Astrocyte of the cerebellum (primary cell): ENCODE measurements around the gene PRKN.

Source experiments
- DNase-seq: peaks from one replicate; pipeline ENCODE4 v3.0.0-alpha.2; 2011; ENCODE audit warnings: low read depth
- H3K4me3 ChIP-seq: 2 replicates; pipeline ENCODE4 v1.5.1; 2011; ENCODE audit warnings: mild to moderate bottlenecking, low read depth, low read length, moderate library complexity
- in situ Hi-C: cut with HindIII; loops from 2 replicates; pipeline ENCODE4 v1.10.0; 2017; ENCODE audit warnings: low sequenced_read_pairs
- TF ChIP-seq, protein P1 (sequence below): IDR thresholded peaks from 2 replicates; pipeline ENCODE4 v1.5.1; 2012; ENCODE audit warnings: low read length, low read depth, moderate library complexity, mild to moderate bottlenecking; ENCODE audit errors: missing control alignments

PRKN gene

GRCh38 chr6:161740486-161740885, 987.1 kb downstream of the PRKN start:
- DNase-seq = no peak
- in situ Hi-C loops = no loop called here
- no peak overlapping the region for H3K4me3 ChIP-seq
- TF ChIP-seq, protein P1, sequence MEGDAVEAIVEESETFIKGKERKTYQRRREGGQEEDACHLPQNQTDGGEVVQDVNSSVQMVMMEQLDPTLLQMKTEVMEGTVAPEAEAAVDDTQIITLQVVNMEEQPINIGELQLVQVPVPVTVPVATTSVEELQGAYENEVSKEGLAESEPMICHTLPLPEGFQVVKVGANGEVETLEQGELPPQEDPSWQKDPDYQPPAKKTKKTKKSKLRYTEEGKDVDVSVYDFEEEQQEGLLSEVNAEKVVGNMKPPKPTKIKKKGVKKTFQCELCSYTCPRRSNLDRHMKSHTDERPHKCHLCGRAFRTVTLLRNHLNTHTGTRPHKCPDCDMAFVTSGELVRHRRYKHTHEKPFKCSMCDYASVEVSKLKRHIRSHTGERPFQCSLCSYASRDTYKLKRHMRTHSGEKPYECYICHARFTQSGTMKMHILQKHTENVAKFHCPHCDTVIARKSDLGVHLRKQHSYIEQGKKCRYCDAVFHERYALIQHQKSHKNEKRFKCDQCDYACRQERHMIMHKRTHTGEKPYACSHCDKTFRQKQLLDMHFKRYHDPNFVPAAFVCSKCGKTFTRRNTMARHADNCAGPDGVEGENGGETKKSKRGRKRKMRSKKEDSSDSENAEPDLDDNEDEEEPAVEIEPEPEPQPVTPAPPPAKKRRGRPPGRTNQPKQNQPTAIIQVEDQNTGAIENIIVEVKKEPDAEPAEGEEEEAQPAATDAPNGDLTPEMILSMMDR = no peak

DNA sequence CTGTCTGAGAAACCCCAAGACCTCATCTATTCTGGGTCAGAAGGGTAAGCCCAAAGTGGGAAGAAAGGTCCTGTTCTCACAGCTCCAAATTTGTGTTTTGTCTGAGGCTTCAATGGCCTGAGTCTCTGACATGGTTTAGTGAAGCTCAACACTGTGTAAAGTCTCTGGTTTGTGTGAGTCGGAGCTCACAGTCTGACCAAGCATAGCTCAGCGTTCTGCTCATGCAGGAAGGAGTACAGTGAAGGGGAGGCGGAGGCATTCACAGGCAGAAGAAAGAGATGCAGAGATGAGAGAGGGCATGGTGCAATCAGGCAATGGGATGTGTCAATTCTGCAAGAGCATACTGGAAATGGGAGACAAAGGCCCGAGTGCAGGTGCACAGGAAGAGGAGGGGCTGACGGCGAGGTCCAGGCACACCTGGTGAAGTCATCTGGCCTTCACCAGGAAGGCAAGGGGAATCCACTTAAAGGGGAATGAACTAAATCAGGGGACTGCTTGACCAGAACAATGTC, 990.7 kb downstream of the PRKN start:
- DNase-seq = no peak
- in situ Hi-C loops = no loop called here
- H3K4me3 ChIP-seq = no peak overlapping the region
- TF ChIP-seq, protein P1 = no peak

DNA sequence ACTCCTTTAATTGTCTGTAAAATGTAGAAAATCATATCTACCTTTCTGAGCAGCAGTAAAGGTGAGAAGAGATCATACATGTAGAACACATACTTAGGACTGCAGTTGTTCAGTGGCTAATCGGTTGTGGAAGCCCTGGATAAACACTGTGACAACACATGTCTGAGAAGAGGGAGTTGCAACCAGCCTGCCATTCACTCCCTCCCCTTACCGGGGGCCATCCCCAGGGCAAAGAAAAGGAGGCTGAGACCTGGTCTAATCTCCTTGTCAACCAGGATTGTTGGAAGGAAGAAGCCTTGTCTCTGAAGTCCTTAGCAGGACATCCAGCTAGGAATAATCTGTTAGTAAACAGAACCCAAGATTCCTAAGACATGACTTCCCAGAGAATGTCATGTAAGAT, 991.2 kb downstream of the PRKN start:
- TF ChIP-seq, protein P1 = no peak
- DNase-seq = no peak
- in situ Hi-C loops = no loop called here
- no peak overlapping the region for H3K4me3 ChIP-seq

- no peak for DNase-seq
- in situ Hi-C loops = no loop called here
- TF ChIP-seq, protein P1 = no peak
- no peak overlapping the region for H3K4me3 ChIP-seq
Observed at GRCh38 chr6:161732594-161732993, 995.0 kb downstream of the PRKN start.

DNA sequence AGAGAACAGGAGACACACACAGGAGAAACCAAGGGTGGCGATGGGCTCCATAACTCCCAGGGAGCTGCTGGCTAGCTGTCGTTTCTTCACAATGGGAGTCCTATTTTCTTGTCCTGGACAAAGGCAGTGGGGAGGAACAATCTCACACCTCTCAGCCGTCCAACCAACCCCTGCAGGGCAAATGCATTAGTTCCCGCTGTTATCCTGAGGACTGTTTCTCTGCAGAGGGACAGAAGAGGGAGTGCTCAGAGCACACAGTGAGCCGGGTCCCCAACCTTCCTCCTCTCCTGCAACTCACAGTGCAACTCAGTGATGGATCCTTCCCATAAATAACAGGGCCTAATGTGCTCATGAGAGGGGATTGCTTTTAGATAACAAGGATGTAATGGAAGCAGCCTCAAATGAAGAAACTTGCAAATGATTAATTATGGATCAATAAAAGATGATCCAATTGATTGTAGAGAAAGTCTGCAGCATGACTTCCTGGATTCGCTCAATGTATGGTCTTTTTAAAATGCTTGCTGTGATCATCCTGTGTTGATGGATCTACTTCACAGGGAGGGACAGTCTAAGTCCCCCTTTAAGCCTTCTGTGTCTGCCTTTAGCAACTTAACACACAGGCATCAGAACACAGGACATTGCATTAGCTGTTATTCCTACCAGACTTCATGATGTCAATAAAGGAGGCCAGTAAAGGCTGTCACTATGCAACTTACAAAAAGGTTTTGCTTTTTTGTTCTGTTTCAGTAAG, 1000.3 kb downstream of the PRKN start:
- TF ChIP-seq, protein P1 = no peak
- no peak overlapping the region for H3K4me3 ChIP-seq
- DNase-seq = no peak
- in situ Hi-C loops = no loop called here

GRCh38 chr6:161722394-161722793, 1005.2 kb downstream of the PRKN start:
- in situ Hi-C loops = no loop called here
- H3K4me3 ChIP-seq = no peak overlapping the region
- TF ChIP-seq, protein P1 = no peak
- no peak for DNase-seq
